Thyroid gland (tissue), 4 donors: ENCODE results near the gene CDH23. TPM values are rescaled to one million over a fixed set of nuclear protein-coding genes. Genes with fewer than 3 reads are reported as not detected.

Experiments used
- DNase-seq, 2 donors: peaks; one replicate each; pipeline ENCODE4 v3.0.0-alpha.2; 2019
- H3K27ac ChIP-seq, 3 donors: fragments of 200-600 bp; sonication (generic); 1 replicate in 2 of 3; 2 replicates in 1 of 3; pipeline ENCODE4 v1.5.1; 2016 to 2019; ENCODE audit warnings: mild to moderate bottlenecking in 1 of 3, moderate library complexity in 1 of 3
- H3K27me3 ChIP-seq: fragments of 200-600 bp; sonication (generic); one replicate; pipeline ENCODE4 v1.5.1; 2019
- H3K36me3 ChIP-seq, 2 donors: fragments of 200-600 bp; sonication (generic); one replicate each; pipeline ENCODE4 v1.5.1; 2016 to 2019
- H3K4me1 ChIP-seq, 2 donors: fragments of 200-600 bp; sonication (generic); one replicate each; pipeline ENCODE4 v1.5.1; 2017 to 2019
- H3K4me3 ChIP-seq, 3 donors: fragments of 200-600 bp; sonication (generic); replicated peaks in 1 of 3; 1 replicate in 2 of 3; 2 replicates in 1 of 3; pipeline ENCODE4 v1.5.1; 2016; ENCODE audit warnings: mild to moderate bottlenecking in 1 of 3
- H3K9me3 ChIP-seq: fragments of 200-600 bp; sonication (generic); one replicate; pipeline ENCODE4 v1.5.1; 2017
- CTCF ChIP-seq, 6 experiments: fragments of 200-600 bp in 3 of 6; fragments of 450-650 bp in 3 of 6; sonication (generic) in 3 of 6; IDR thresholded peaks; one replicate each; pipeline ENCODE4 v1.5.1; 2016 to 2019; ENCODE audit warnings: antibody characterized with exemption in 6 of 6, mild to moderate bottlenecking in 2 of 6, inconsistent platforms in 1 of 6, moderate library complexity in 1 of 6
- POLR2A ChIP-seq, 2 donors: fragments of 450-650 bp; IDR thresholded peaks; one replicate each; pipeline ENCODE4 v1.6.1; 2017; ENCODE audit warnings: antibody characterized with exemption in 2 of 2, mild to moderate bottlenecking in 2 of 2, moderate library complexity in 1 of 2
- WGBS, 2 donors: methylation state at CpG; one replicate each; pipeline ENCODE4 v1.1.5; 2017; 5-methylcytosine and 5-hydroxymethylcytosine counted together
- intact Hi-C: fragments of 100-400 bp; cut with DNase I; formaldehyde crosslinking; loops from one replicate; pipeline ENCODE4 v1.15.1; 2023
- total RNA-seq, 4 donors: library from RNA; depleted of rRNA; stranded (reverse); fragments of >200 nt; gene quantifications; one replicate each; pipeline ENCODE4 v1.2.3, GENCODE V29; 2016

Gene CDH23
- total RNA-seq, 4 donors from 2014 or later = 3.0 to 4.2 (median 3.9) TPM

GRCh38 chr10:71750986-71751385 is 354.3 kb downstream of the CDH23 start:
- no peaks in the 10 kb centered on the region for H3K9me3 ChIP-seq
- H3K27me3 ChIP-seq = no peaks in the 10 kb centered on the region
- no peak overlapping the region for H3K4me3 ChIP-seq
- intact Hi-C loops = no loop called here
- no peak overlapping the region for H3K27ac ChIP-seq
- peaks cover 26 to 56% of the 10 kb centered on the region in 2 donors for H3K4me1 ChIP-seq
- TF ChIP-seq POLR2A (IDR thresholded peaks at IDR 0.05) = no peak
- no peak for TF ChIP-seq CTCF (IDR thresholded peaks at IDR 0.05)
- WGBS, 2 donors = 86 to 100% methylated on average over 2 to 5 of the region's 5 CpGs
- no peak for DNase-seq
- peaks cover 0 to 8% of the 10 kb centered on the region in 2 donors for H3K36me3 ChIP-seq

DNA sequence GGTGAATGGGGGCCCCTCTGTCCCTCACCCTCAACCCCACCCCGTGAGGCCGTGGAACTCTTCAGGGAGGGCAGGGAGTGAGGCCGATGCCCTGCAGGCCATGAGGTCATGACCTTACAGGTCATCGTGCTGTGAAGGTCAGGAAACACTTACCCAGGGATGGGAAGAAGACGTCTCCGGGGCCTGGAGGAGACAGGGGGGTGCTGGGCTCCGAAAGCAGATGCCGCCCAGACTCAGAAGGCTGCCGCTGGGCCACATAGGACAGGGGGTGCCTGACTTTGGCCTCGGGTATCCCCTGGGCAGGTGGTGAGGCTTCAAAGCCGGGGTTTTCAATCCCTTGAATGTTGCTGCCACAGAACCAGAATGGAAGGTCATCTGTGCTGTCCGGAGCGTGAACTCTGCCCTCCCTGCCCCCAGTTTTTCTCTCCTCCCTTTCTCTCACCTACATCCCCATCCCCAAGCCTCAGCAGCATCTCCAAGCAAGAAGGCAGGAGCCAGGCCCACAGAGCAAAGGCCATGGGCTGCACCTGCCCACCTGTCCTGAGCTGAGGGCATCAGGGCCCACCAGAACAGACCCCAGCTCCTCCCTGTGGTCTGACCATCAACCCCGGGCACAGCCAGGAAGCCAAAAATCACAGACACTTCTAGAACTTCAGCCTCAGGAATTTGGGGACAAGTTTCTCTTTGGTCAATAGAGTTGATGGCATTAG is 354.9 kb downstream of the CDH23 start:
- intact Hi-C loops = no loop called here
- no peak for DNase-seq
- no peak for TF ChIP-seq POLR2A (IDR thresholded peaks at IDR 0.05)
- TF ChIP-seq CTCF (IDR thresholded peaks at IDR 0.05) = no peak
- WGBS, 2 donors = 91 to 92% methylated on average over 11 to 12 of the region's 14 CpGs
- peaks cover 0 to 8% of the 10 kb centered on the region in 2 donors for H3K36me3 ChIP-seq
- H3K27ac ChIP-seq = no peak overlapping the region
- H3K4me3 ChIP-seq = no peak overlapping the region
- no peaks in the 10 kb centered on the region for H3K9me3 ChIP-seq
- peaks cover 19 to 49% of the 10 kb centered on the region in 2 donors for H3K4me1 ChIP-seq
- no peaks in the 10 kb centered on the region for H3K27me3 ChIP-seq

- H3K27me3 ChIP-seq = no peaks in the 10 kb centered on the region
- H3K4me1 ChIP-seq = peaks cover 15 to 41% of the 10 kb centered on the region in 2 donors
- H3K27ac ChIP-seq = no peak overlapping the region
- TF ChIP-seq CTCF (IDR thresholded peaks at IDR 0.05) = no peak
- TF ChIP-seq POLR2A (IDR thresholded peaks at IDR 0.05) = no peak
- no peak for DNase-seq
- no peak overlapping the region for H3K4me3 ChIP-seq
- H3K9me3 ChIP-seq = no peaks in the 10 kb centered on the region
- intact Hi-C loops = no loop called here
- 81 to 96% methylated on average over 3 to 4 of the region's 8 CpGs for WGBS, 2 donors
- H3K36me3 ChIP-seq = peaks cover 0 to 8% of the 10 kb centered on the region in 2 donors
Observed at GRCh38 chr10:71752391-71753090, 355.8 kb downstream of the CDH23 start.

GRCh38 chr10:71753091-71753959 is 356.6 kb downstream of the CDH23 start:
- Histone ChIP-seq H3K4me1 (peaks cover 15 to 33% of the 10 kb centered on the region in 2 donors), H3K9me3 (no peaks in the 10 kb centered on the region), H3K36me3 (peaks cover 0 to 8% of the 10 kb centered on the region in 2 donors), H3K4me3 (no peak overlapping the region), H3K27me3 (no peaks in the 10 kb centered on the region), H3K27ac (no peak overlapping the region)
- peak in 1 of 2 donors; percentile 25 for DNase-seq
- TF ChIP-seq CTCF (IDR thresholded peaks at IDR 0.05) = no peak
- no peak for TF ChIP-seq POLR2A (IDR thresholded peaks at IDR 0.05)
- intact Hi-C loops = no loop called here
- 81 to 85% methylated on average over 13 to 14 of the region's 15 CpGs for WGBS, 2 donors
